ENCODE results near the gene NOX4.
"Not testable (repeated sequence)": the region's sequence is repeated elsewhere in the genome, so short reads cannot be mapped to it uniquely, and the experiment has no call there.

NOX4 gene

GRCh38 chr11:89293965-89294679 is 197.1 kb downstream of the NOX4 start:
- DNase-seq = no peak

GRCh38 chr11:89288004-89288403 is 203.2 kb downstream of the NOX4 start:
- DNase-seq = not testable (repeated sequence)

- DNase-seq = not testable (repeated sequence)
Measured at GRCh38 chr11:89286601-89287000, 204.6 kb downstream of the NOX4 start.

GRCh38 chr11:89281032-89281677 is 210.0 kb downstream of the NOX4 start:
- DNase-seq = not testable (repeated sequence)

DNA sequence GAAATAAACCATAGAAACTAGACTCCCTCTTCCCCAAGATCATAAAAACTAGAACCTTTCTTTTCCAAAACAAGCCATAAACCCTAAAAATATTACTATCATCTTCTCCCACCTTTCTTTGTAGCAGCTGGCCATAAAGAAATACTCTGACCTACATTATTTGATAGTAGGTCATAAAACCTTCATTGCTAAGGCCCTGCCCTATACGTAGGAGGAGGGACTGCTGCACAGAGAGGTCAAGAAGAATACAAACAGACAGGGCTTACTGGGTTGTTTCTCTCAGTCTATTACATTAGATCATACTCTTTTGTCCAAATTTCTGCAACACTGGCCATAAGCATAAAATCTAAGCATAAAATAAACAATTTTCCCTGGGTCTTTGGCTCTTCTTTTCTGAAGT is 212.0 kb downstream of the NOX4 start:
- no peak for DNase-seq

GRCh38 chr11:89275966-89276365 is 215.2 kb downstream of the NOX4 start:
- no peak for DNase-seq
